GM12874 (cell line): Measurements from ENCODE around the gene CLBA1.

Experiments used
- TF ChIP-seq, protein P1 (sequence below): IDR thresholded peaks from 2 replicates; pipeline ENCODE4 v1.5.1; 2011; ENCODE audit warnings: low read depth, mild to moderate bottlenecking, control low read depth, low read length, moderate library complexity; ENCODE audit not compliant: insufficient read depth

The CLBA1 gene

GRCh38 chr14:105019861-105020814, 34.5 kb downstream of the CLBA1 start:
- TF ChIP-seq, protein P1, sequence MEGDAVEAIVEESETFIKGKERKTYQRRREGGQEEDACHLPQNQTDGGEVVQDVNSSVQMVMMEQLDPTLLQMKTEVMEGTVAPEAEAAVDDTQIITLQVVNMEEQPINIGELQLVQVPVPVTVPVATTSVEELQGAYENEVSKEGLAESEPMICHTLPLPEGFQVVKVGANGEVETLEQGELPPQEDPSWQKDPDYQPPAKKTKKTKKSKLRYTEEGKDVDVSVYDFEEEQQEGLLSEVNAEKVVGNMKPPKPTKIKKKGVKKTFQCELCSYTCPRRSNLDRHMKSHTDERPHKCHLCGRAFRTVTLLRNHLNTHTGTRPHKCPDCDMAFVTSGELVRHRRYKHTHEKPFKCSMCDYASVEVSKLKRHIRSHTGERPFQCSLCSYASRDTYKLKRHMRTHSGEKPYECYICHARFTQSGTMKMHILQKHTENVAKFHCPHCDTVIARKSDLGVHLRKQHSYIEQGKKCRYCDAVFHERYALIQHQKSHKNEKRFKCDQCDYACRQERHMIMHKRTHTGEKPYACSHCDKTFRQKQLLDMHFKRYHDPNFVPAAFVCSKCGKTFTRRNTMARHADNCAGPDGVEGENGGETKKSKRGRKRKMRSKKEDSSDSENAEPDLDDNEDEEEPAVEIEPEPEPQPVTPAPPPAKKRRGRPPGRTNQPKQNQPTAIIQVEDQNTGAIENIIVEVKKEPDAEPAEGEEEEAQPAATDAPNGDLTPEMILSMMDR: no peak

DNA sequence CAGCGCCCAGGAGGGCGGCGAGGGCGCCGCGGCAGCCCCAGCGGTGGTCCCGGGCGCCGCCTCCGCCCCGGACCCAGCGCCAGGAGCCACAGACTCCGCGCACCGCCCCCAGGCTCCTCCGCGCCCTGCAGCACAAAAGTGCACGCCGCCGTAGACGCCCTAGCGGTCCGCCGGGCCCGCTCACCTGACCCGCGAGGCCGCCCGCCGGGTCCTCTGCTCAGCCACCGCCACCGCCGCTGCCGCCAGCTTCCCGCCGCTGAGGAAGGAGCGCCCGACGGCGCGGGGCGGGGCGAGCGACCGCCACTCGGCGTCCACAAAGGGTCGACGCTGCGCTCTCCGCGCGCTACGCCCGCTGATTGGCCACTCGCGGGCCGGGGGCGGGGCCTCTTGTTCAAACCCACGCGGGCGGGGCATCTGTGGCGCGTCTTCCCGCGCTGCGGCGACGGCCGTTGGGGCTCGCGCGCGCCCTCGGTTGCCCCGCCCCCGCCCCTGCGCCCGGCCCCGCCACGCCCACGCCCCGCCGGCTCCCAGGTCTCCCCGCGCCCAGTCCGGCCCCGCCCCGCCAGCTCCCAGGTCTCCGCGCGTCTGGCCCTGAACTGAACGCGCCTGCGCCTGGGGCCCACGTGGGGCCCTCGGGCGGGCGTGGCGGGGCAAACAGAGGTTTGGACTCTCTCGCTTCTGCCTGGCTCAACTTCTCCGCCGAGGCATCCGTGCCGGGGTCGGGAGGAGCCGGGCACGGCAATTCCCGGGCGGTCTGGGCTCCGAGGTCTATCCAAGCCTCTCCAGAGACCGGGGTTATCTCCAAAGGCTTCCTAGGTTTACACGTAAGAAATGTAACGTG, 35.4 kb downstream of the CLBA1 start, which contains the start of gene CDCA4:
TSS of gene CDCA4 (minus strand) at position 269 of the 841 bp plus-strand sequence. CDS start 9,154 bp downstream, outside the sequence.
- TF ChIP-seq, protein P1: no peak

DNA sequence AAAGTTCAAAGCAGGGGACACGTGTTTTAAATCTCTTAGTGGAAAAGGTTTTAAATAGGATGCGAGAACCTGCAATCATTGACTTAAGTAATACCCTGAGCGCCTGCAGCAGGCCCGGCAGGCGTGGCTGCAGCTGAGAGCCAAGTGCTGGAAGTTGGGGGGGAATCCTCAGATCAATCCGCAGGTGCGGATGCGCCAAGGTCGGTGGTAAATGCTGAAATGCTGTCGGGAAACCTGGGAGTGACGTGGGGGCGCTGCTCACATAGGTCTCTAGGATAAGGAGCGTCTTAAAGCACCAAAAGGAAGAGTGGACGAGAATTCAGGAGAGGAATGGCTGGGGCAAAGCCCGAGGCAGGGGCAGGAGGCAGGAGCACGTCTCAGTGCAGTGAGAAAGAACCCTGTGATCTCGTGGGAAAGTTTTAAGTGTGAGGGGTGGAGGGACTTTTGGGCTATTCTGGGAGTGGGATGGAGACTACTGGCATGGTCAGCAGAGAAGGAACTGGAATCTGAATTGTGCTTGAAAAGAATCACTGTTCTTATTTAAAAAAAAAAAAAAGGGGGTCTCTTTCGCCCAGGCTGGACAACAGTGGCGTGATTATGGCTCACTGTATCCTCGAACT, 36.2 kb downstream of the CLBA1 start:
- TF ChIP-seq, protein P1: peak; percentile 10; the same call in 1 of the 2 replicates

- TF ChIP-seq, protein P1: no peak
These were observed 36.7 kb downstream of the CLBA1 start for GRCh38 chr14:105022276-105022670.

DNA sequence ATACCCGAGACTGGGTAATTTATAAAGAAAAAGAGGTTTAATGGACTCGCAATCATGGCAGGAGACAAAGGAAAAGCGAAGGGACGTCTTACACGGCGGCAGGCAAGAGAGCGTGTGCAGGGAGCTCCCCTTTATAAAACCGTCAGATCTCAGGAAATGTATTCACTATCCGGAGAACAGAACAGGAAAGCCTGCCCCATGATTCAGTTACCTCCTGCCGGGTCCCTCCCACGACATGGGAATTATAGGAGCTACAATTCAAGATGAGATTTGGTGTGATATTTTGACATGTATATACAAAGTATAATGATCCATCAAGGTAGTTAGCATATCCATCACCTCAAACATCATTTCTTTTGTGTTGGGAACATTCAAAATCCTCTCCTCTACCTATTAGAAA, 37.6 kb downstream of the CLBA1 start:
- TF ChIP-seq, protein P1: no peak

- TF ChIP-seq, protein P1: no peak
These were observed 38.3 kb downstream of the CLBA1 start for GRCh38 chr14:105023791-105024480.
